ENCODE data around the gene RGS7BP. TPM values are rescaled to one million over a fixed set of nuclear protein-coding genes. Genes with fewer than 3 reads are reported as not detected.

Gene RGS7BP
- total RNA-seq (2022; extraction: Qiagen RNA extraction): not detected in 5 replicates

DNA sequence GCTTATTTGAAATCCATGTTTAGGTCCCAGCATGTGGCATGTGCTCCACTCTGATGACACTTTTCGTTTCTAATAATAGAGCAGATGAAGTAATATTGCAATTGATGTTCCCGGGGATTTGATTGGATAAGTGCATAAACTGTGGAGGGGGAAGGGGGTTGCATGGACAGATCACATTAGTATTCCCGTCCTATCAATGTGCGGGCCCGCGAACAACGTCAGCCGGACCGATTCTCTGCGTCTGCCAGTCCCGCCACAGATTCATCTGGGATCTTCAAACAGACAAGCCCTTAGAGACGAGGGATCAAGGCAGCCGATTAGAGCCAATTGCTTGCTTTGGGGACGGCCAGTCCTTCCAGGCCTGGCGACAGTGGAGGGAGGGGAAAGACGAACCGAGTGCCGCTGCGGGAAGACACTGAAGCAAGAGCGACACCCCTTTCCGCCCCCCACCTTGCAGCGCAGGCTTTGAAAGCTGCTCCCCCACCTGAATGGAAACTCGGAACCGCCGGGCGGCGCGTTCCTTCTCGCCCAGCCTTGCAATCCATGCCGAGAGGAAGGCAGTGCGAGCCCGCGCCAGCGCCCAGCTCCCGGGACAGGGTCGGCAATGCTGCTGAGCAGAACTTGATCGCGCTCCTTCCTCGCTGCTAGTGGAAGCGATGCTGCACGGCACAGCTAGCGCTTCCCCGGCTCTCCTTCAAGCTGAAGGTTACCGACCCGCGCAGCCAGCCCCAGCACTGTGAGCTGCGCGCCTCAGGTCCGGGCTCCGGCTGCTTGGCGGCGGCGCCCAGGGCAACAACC lies at the start of gene RGS7BP:
RGS7BP (plus strand) TSS at position 247 of the 798 bp plus-strand sequence. CDS start 610 bp downstream, outside the sequence.

Other genes with a start within 250 kb of the RGS7BP start
- gene SHISAL2B, start 184.5 kb downstream of the RGS7BP start, total RNA-seq (2022; extraction: Qiagen RNA extraction): 0.18 TPM in 1 of 5 replicates, not detected in the others

Data from A549 treated with CORT108297 at 1 μM for 4 hours (cell line).